ENCODE measurements around the gene PRR29. TPM values are rescaled to one million over a fixed set of nuclear protein-coding genes. Genes with fewer than 3 reads are reported as not detected.

Gene PRR29
- total RNA-seq, 1 donor from 2014 or later, result 0.14 TPM

DNA sequence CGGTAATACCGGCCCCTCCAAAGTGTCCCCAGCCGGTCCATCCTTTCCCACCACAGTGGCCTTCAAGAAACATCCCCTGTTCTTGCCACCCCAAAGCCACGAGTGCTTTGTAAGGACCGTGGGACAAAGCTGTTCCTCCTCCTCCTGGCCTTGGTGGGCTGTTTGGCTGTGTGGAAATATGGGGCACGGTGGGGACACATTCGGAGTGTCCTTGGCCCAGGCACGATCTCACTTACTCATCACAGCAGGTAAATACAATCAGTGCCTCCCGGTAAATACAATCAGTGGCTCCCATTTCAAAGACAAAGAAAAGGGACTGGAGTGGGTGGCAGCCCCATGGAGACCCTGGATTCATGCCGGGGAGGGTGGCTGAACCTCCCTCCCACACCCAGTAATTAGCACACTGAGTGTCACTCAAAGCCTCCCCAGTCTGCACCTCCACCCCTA lies 35.8 kb upstream of the PRR29 start:
- H3K36me3 Mint-ChIP-seq (ENCODE audit: low read depth), result no peaks in the 10 kb centered on the region
- no peaks in the 10 kb centered on the region for H3K27me3 Mint-ChIP-seq (ENCODE audit: low read depth)
- DNase-seq (ENCODE audit: low spot score), result no peak
- no peak overlapping the region for H3K4me3 Mint-ChIP-seq (ENCODE audit: low read depth)
- no peaks in the 10 kb centered on the region for H3K9me3 Mint-ChIP-seq
- no peak overlapping the region for H3K27ac Mint-ChIP-seq
- peaks cover 11% of the 10 kb centered on the region for H3K4me1 Mint-ChIP-seq (ENCODE audit: low read depth)
- intact Hi-C loops (cut with micrococcal nuclease), result no loop called here

- Mint-ChIP-seq H3K9me3 (no peaks in the 10 kb centered on the region), H3K27me3 (ENCODE audit: low read depth) (no peaks in the 10 kb centered on the region), H3K27ac (no peak overlapping the region), H3K4me1 (ENCODE audit: low read depth) (peaks cover 12% of the 10 kb centered on the region), H3K4me3 (ENCODE audit: low read depth) (no peak overlapping the region), H3K36me3 (ENCODE audit: low read depth) (no peaks in the 10 kb centered on the region)
- intact Hi-C loops (cut with micrococcal nuclease), result no loop called here
- no peak for DNase-seq (ENCODE audit: low spot score)
These were observed 35.0 kb upstream of the PRR29 start for GRCh38 chr17:63963123-63963522.

- DNase-seq (ENCODE audit: low spot score), result no peak
These were observed 31.4 kb upstream of the PRR29 start for GRCh38 chr17:63966646-63967264.

GRCh38 chr17:63967953-63968352 lies 30.2 kb upstream of the PRR29 start:
- Mint-ChIP-seq H3K36me3 (ENCODE audit: low read depth) (no peaks in the 10 kb centered on the region), H3K27ac (no peak overlapping the region), H3K9me3 (no peaks in the 10 kb centered on the region), H3K4me1 (ENCODE audit: low read depth) (peaks cover 7% of the 10 kb centered on the region), H3K27me3 (ENCODE audit: low read depth) (no peaks in the 10 kb centered on the region), H3K4me3 (ENCODE audit: low read depth) (no peak overlapping the region)
- intact Hi-C loops (cut with micrococcal nuclease), result no loop called here
- no peak for DNase-seq (ENCODE audit: low spot score)

More at GRCh38 chr17:63966646-63967264, 31.4 kb upstream of the PRR29 start:
- no peaks in the 10 kb centered on the region for H3K9me3 Mint-ChIP-seq
- peaks cover 7% of the 10 kb centered on the region for H3K4me1 Mint-ChIP-seq (ENCODE audit: low read depth)
- H3K36me3 Mint-ChIP-seq (ENCODE audit: low read depth), result no peaks in the 10 kb centered on the region
- H3K4me3 Mint-ChIP-seq (ENCODE audit: low read depth), result no peak overlapping the region
- H3K27me3 Mint-ChIP-seq (ENCODE audit: low read depth), result no peaks in the 10 kb centered on the region
- H3K27ac Mint-ChIP-seq, result no peak overlapping the region
- intact Hi-C loops (cut with micrococcal nuclease), result no loop called here

- Mint-ChIP-seq H3K4me1 (ENCODE audit: low read depth) (peaks cover 7% of the 10 kb centered on the region), H3K27ac (no peak overlapping the region)
- intact Hi-C loops (cut with micrococcal nuclease), result no loop called here
These were observed 28.9 kb upstream of the PRR29 start for GRCh38 chr17:63969278-63969677.

GRCh38 chr17:63972796-63973195 lies 25.4 kb upstream of the PRR29 start, which contains the start of gene SCN4A:
TSS of gene SCN4A (minus strand) at chr17:63972918. CDS start at chr17:63972841, 77 bp downstream.
- Mint-ChIP-seq H3K27me3 (ENCODE audit: low read depth) (no peaks in the 10 kb centered on the region), H3K27ac (no peak within 1 kb of the TSS), H3K9me3 (no peaks in the 10 kb centered on the region), H3K4me1 (ENCODE audit: low read depth) (peaks cover 15% of the 10 kb centered on the region), H3K36me3 (ENCODE audit: low read depth) (no peaks in the 10 kb centered on the region), H3K4me3 (ENCODE audit: low read depth) (no peak within 1 kb of the TSS)
- intact Hi-C loops (cut with micrococcal nuclease), result no loop called here
- no peak for DNase-seq (ENCODE audit: low spot score)

More at GRCh38 chr17:63969278-63969677, 28.9 kb upstream of the PRR29 start:
- H3K4me3 Mint-ChIP-seq (ENCODE audit: low read depth), result no peak overlapping the region
- no peaks in the 10 kb centered on the region for H3K27me3 Mint-ChIP-seq (ENCODE audit: low read depth)
- H3K9me3 Mint-ChIP-seq, result no peaks in the 10 kb centered on the region
- no peak for DNase-seq (ENCODE audit: low spot score)
- no peaks in the 10 kb centered on the region for H3K36me3 Mint-ChIP-seq (ENCODE audit: low read depth)

DNA sequence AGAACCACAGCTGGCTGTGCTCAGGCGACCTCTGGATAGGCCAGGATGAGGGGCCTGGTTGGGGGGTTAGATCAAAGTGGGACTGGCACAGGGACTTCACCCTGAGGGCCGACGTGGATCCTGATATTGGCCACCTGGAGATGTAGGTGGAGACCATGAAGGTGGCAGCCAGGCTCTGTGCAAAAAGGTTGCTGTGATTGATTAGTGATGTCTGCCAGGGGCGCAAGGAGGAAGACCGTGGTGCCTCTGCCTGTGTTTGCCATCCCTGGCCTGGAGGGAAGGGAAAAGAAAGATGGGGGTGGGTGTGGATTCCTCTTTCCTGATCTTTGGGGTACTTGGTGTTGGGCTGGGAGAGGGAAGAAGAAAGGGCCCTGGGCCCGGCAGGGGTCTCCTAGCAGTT lies 24.9 kb upstream of the PRR29 start:
- H3K9me3 Mint-ChIP-seq, result no peaks in the 10 kb centered on the region
- no peak for DNase-seq (ENCODE audit: low spot score)
- intact Hi-C loops (cut with micrococcal nuclease), result no loop called here
- H3K27me3 Mint-ChIP-seq (ENCODE audit: low read depth), result no peaks in the 10 kb centered on the region
- peaks cover 15% of the 10 kb centered on the region for H3K4me1 Mint-ChIP-seq (ENCODE audit: low read depth)
- H3K4me3 Mint-ChIP-seq (ENCODE audit: low read depth), result no peak overlapping the region
- H3K36me3 Mint-ChIP-seq (ENCODE audit: low read depth), result no peaks in the 10 kb centered on the region
- no peak overlapping the region for H3K27ac Mint-ChIP-seq

DNA sequence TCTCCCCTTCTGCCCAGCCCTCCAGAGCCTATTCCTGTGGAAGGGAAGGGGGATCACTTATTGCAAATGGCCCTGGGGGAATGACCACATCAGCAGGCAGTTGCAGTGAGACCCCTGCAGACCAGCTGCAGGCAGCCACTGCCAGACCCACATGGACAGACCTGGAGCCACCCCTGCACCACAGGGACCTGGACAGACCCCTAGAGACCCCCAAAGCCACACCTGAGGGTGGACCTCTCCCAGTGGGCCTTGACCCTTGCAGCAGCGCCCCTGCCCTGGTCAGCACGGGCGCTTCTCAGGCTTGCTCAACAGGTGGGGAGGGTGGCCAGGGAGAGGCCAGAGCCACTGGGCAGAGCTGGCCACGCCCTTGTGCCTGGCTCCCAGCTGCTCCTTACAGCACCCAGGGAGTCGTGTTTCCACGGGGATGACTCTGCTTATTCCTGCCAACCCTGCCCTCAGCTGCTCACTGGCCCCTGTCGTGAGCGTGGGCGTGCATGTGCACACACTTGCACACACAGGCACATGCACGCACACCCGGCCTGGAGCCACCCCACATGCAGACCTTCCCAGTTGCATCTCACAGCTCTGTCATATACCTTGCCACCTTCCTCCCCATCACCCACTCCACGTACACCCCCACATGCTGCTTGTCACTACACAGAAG lies 24.1 kb upstream of the PRR29 start:
- no peak overlapping the region for H3K4me3 Mint-ChIP-seq (ENCODE audit: low read depth)
- intact Hi-C loops (cut with micrococcal nuclease), result no loop called here
- H3K36me3 Mint-ChIP-seq (ENCODE audit: low read depth), result no peaks in the 10 kb centered on the region
- H3K27ac Mint-ChIP-seq, result no peak overlapping the region
- no peaks in the 10 kb centered on the region for H3K9me3 Mint-ChIP-seq
- DNase-seq (ENCODE audit: low spot score), result no peak
- H3K4me1 Mint-ChIP-seq (ENCODE audit: low read depth), result peaks cover 15% of the 10 kb centered on the region
- H3K27me3 Mint-ChIP-seq (ENCODE audit: low read depth), result no peaks in the 10 kb centered on the region

DNA sequence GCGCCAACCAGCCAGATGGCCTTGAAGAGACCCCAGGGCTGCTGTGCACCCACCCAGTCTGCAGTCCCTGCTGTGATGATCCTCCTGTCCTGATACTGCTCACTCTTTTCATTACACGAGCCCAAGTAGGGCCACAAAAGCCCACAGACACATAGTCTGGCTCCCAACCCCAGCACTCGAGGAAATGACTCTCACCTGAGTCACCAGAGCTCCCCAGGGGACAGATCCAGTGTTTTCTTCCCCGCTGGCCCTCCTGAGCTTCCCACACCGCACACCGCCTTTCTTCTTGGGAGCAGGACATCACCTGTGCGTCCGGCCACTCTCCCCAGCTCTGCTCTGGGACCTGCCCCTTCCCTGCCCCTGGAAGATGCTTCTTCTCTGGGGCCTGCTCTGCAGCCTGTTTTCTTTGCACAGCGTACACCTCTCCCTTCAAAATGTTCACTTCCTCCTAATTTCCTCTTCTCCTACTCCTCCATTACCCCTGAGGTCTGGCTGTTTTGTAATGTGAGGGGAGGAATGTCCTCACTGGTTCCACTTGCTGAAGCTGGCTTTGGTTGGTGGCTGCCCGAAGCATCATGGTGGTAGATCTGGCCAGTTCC lies 23.5 kb upstream of the PRR29 start:
- H3K27ac Mint-ChIP-seq, result no peak overlapping the region
- H3K27me3 Mint-ChIP-seq (ENCODE audit: low read depth), result no peaks in the 10 kb centered on the region
- peaks cover 15% of the 10 kb centered on the region for H3K4me1 Mint-ChIP-seq (ENCODE audit: low read depth)
- no peaks in the 10 kb centered on the region for H3K36me3 Mint-ChIP-seq (ENCODE audit: low read depth)
- no peak overlapping the region for H3K4me3 Mint-ChIP-seq (ENCODE audit: low read depth)
- intact Hi-C loops (cut with micrococcal nuclease), result no loop called here
- no peak for DNase-seq (ENCODE audit: low spot score)
- no peaks in the 10 kb centered on the region for H3K9me3 Mint-ChIP-seq

DNA sequence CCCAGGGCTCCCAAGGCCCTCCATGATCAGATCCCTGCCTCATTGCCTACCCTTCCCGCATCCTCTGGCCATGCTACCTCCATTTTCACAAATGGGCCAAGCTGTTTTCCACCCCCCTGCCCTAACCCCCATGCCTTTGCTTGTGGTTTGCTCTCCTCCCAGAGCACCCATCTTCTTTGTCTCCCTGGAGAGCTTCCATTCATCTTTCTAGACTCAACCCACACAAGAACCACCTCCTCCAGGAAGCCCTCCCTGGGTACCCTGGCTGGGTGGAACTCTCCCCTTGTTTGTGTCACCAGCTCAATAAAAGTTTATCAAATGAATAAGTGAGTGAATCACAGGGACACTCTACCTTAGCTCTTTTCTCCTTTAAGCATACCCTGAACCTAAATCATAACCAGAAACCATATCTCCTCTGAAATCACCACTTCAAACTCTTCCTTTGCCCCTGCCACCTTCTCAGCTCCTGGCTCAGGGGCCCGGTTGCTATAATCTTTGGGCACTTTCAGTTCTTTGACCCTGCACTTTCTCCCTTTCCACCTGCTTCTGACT lies 22.5 kb upstream of the PRR29 start:
- no peaks in the 10 kb centered on the region for H3K9me3 Mint-ChIP-seq
- no peak overlapping the region for H3K27ac Mint-ChIP-seq
- intact Hi-C loops (cut with micrococcal nuclease), result no loop called here

DNA sequence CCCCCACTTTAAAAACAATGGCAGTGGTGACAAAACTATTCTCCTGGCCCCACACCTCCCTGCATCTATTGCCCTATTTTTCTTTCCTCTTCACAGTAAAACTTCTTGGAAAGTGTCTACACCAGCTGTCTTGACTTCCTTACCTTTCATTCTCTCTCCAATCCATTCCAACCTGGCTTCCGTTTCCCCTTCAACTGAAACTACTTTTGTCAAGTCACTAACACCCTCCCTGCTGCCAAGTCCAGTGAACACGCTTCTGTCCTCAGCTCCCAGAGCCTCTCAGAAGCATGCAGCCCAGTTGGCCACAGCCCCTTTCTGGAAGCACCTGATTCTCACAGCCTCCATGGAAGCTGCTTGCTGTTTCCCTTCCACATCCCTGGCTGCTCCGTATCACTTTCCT lies 21.4 kb upstream of the PRR29 start:
- Mint-ChIP-seq H3K9me3 (peaks cover under 1% of the 10 kb centered on the region), H3K4me1 (ENCODE audit: low read depth) (peaks cover 15% of the 10 kb centered on the region), H3K27ac (no peak overlapping the region), H3K27me3 (ENCODE audit: low read depth) (no peaks in the 10 kb centered on the region), H3K4me3 (ENCODE audit: low read depth) (no peak overlapping the region), H3K36me3 (ENCODE audit: low read depth) (no peaks in the 10 kb centered on the region)
- intact Hi-C loops (cut with micrococcal nuclease), result no loop called here
- DNase-seq (ENCODE audit: low spot score), result no peak

More for the DNA sequence above, 22.5 kb upstream of the PRR29 start:
- Mint-ChIP-seq H3K36me3 (ENCODE audit: low read depth) (no peaks in the 10 kb centered on the region), H3K27me3 (ENCODE audit: low read depth) (no peaks in the 10 kb centered on the region), H3K4me1 (ENCODE audit: low read depth) (peaks cover 15% of the 10 kb centered on the region), H3K4me3 (ENCODE audit: low read depth) (no peak overlapping the region)
- no peak for DNase-seq (ENCODE audit: low spot score)

DNA sequence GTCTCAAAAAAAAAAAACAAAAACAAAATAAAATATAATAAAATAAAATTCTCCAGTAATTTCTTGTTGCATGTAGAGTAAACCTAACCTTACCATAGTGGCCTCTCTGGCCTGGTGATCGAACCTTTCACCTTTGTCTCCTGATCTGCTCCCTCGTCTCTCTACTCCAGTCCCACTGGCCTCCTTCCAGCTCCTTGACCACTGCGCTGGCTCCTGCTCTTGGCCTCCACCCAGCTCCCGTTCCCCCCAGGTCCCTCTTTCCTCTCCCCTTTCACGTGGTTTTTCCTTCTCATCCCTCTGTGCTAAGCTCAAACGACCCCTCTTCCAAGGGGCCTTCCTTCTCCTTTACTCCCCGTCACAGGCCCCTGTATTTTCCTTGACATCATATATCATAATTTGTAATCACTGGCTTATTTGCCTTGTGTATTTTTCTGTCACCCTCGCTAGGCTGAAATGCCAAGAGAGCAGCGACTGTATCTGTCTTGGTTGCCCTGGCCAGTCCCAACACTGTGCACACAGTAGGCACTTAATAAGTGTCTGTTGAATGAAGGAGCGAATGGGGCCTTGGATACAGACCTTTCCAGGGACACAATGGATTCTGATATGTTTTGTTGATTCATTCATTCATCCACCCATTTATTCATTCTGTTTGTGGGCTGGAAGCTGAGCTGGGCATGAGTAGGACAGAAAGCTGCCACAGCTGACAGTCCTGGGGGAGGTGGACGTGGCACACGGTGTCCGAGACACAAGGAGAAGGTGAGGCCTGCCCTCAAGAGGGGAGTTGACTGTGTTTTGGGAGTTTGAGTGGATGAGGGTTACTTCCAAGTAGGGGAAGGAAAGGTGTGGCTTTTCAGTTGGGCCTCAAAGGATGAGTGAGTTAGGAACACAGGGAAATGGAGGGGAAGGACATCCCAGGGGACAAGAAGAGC lies 19.6 kb upstream of the PRR29 start:
- H3K36me3 Mint-ChIP-seq (ENCODE audit: low read depth), result peaks cover 6% of the 10 kb centered on the region

More for the DNA sequence above, 19.6 kb upstream of the PRR29 start:
- no peak for DNase-seq (ENCODE audit: low spot score)
- Mint-ChIP-seq H3K4me3 (ENCODE audit: low read depth) (no peak overlapping the region), H3K4me1 (ENCODE audit: low read depth) (peaks cover 15% of the 10 kb centered on the region), H3K27me3 (ENCODE audit: low read depth) (no peaks in the 10 kb centered on the region), H3K27ac (no peak overlapping the region), H3K9me3 (peaks cover 11% of the 10 kb centered on the region)
- intact Hi-C loops (cut with micrococcal nuclease), result no loop called here

All from activated T-helper 2 cell treated with anti-CD3 and anti-CD28 coated beads, Interferon-gamma antibody, Interleukin-2, Interleukin-4, amounts not matched to agents 10 μg/mL and 5 μg/mL and 100 μg/mL, durations not matched to agents 14 hours and 24 hours and 36 hours (primary cell).